HepG2 (cell line): Measurements from ENCODE around the gene IWS1. TPM values are rescaled to one million over a fixed set of nuclear protein-coding genes. Genes with fewer than 3 reads are reported as not detected.
A peak's percentile ranks its signal among the peaks of the same experiment; 100 is the strongest.

ENCODE experiments used
- ATAC-seq: fragments of 200-7000 bp; cut with Tn5 transposase; 3 replicates; pipeline ENCODE4 v1.9.1; 2020; ENCODE audit warnings: mild to moderate bottlenecking, moderate library complexity
- BruUV-seq: library from RNA; stranded (reverse); fragments of 400-500 nt; replicated peaks from 2 replicates; lab custom pipeline; 2021; lab: Mats Ljungman, UMichigan
- CTCF ChIA-PET: fragments of 300-600 bp; formaldehyde crosslinking; extraction: SDS; loops from one replicate; lab custom pipeline; 2021; ENCODE audit warnings: low total read pairs, inconsistent platforms, low intra/inter-chr PET ratio; lab: Yijun Ruan, JAX
- POLR2A ChIA-PET: fragments of 350-600 bp; sonication (Branson Sonifier 250); formaldehyde crosslinking; loops from one replicate; lab custom pipeline; 2020; ENCODE audit warnings: antibody characterized with exemption, inconsistent platforms; lab: Yijun Ruan, JAX
- DNase-seq: peaks from one replicate; pipeline ENCODE4 v3.0.0-alpha.2; 2015; ENCODE audit warnings: low spot score
- FAIRE-seq: peaks from 3 replicates; lab custom pipeline; 2011; peaks lifted over from hg19 to GRCh38; lab: Jason Lieb, UNC
- H2AFZ ChIP-seq: one replicate; pipeline ENCODE4 v1.6.1; 2011; ENCODE audit warnings: low read length, inconsistent platforms
- H3K27ac ChIP-seq: fragments of 300-600 bp; 3 replicates; pipeline ENCODE4 v1.8.0; 2011; ENCODE audit warnings: mixed run types, mild to moderate bottlenecking, mixed read lengths, low read length, inconsistent platforms; ENCODE audit not compliant: insufficient read depth; ENCODE audit errors: extremely low read length
- H3K27me3 ChIP-seq, 2 experiments: fragments of 200-600 bp in 1 of 2; 2 replicates in 1 of 2; 3 replicates in 1 of 2; pipeline versions ENCODE4 v1.6.0 to v1.8.0; 2011; ENCODE audit warnings: low read length in 2 of 2, mild to moderate bottlenecking in 2 of 2, moderate library complexity in 2 of 2, inconsistent platforms in 1 of 2; ENCODE audit not compliant: insufficient read depth in 2 of 2, control insufficient read depth in 1 of 2
- H3K36me3 ChIP-seq, 2 experiments: fragments of 200-600 bp in 1 of 2; replicated peaks in 1 of 2; 2 replicates in 1 of 2; 3 replicates in 1 of 2; pipeline versions ENCODE4 v1.5.1 to v1.8.0; 2011; ENCODE audit warnings: low read length in 2 of 2, inconsistent platforms in 1 of 2; ENCODE audit not compliant: insufficient read depth in 2 of 2, control insufficient read depth in 1 of 2
- H3K4me1 ChIP-seq: 2 replicates; pipeline ENCODE4 v1.5.1; 2012; ENCODE audit warnings: low read length, inconsistent platforms; ENCODE audit not compliant: insufficient read depth
- H3K4me2 ChIP-seq: 2 replicates; pipeline ENCODE4 v1.6.0; 2011; ENCODE audit warnings: low read depth, low read length, inconsistent platforms
- H3K4me3 ChIP-seq, 3 experiments: fragments of 200-600 bp in 1 of 3; sonication (generic), shearing (Covaris generic) in 1 of 3; replicated peaks in 1 of 3; 2 replicates each; pipeline ENCODE4 v1.5.1; 2011 to 2016; ENCODE audit warnings: low read length in 3 of 3, inconsistent platforms in 2 of 3, low read depth in 2 of 3, mild to moderate bottlenecking in 2 of 3, control low read depth in 1 of 3, mixed read lengths in 1 of 3; ENCODE audit not compliant: insufficient read depth in 1 of 3
- H3K79me2 ChIP-seq: one replicate; pipeline ENCODE4 v1.6.1; 2011; ENCODE audit warnings: low read length, inconsistent platforms; ENCODE audit not compliant: insufficient read depth
- H3K9ac ChIP-seq: 2 replicates; pipeline ENCODE4 v1.6.0; 2011; ENCODE audit warnings: mild to moderate bottlenecking, low read depth, low read length, inconsistent platforms; ENCODE audit not compliant: insufficient read depth
- H3K9me3 ChIP-seq: 2 replicates; pipeline ENCODE4 v1.5.1; 2012; ENCODE audit warnings: mild to moderate bottlenecking, low read length
- H4K20me1 ChIP-seq: 2 replicates; pipeline ENCODE4 v1.6.0; 2011; ENCODE audit warnings: inconsistent platforms, mild to moderate bottlenecking, low read length, moderate library complexity; ENCODE audit not compliant: insufficient read depth
- AGO1 ChIP-seq: fragments of 200-400 bp; formaldehyde crosslinking; IDR thresholded peaks from 2 replicates; pipeline ENCODE4 v1.6.1; 2017; ENCODE audit warnings: mild to moderate bottlenecking, low read depth, low read length, moderate library complexity; ENCODE audit not compliant: poor library complexity, severe bottlenecking
- FLYWCH1 ChIP-seq: sonication (generic); formaldehyde crosslinking; IDR thresholded peaks from 2 replicates; pipeline ENCODE4 v1.8.1; 2023; ENCODE audit warnings: mild to moderate bottlenecking, missing genetic modification reagents
- HES4 ChIP-seq: sonication (generic); formaldehyde crosslinking; IDR thresholded peaks from 2 replicates; pipeline ENCODE4 v1.9.0; 2021; ENCODE audit warnings: mild to moderate bottlenecking, missing genetic modification reagents, borderline replicate concordance
- HNRNPUL1 ChIP-seq: fragments of 200-400 bp; formaldehyde crosslinking; IDR thresholded peaks from 2 replicates; pipeline ENCODE4 v1.6.1; 2017; ENCODE audit warnings: low read depth, mild to moderate bottlenecking, low read length, moderate library complexity
- JDP2 ChIP-seq: sonication (generic); formaldehyde crosslinking; IDR thresholded peaks from 2 replicates; pipeline ENCODE4 v1.8.1; 2022; ENCODE audit warnings: missing genetic modification reagents, borderline replicate concordance
- MBNL3 ChIP-seq: fragments of 250-450 bp; sonication (Bioruptor Pico); conservative IDR thresholded peaks from 2 replicates; pipeline ENCODE4 v1.8.0; 2022; ENCODE audit warnings: mild to moderate bottlenecking, inconsistent platforms
- MXI1 ChIP-seq: IDR thresholded peaks from 3 replicates; pipeline ENCODE4 v1.6.1; 2012; ENCODE audit warnings: low read depth, low read length, inconsistent platforms, borderline replicate concordance
- NFKB2 ChIP-seq: sonication (generic); formaldehyde crosslinking; IDR thresholded peaks from 2 replicates; pipeline ENCODE4 v1.4.0; 2020; ENCODE audit warnings: missing genetic modification reagents, borderline replicate concordance
- SP140L ChIP-seq: sonication (generic); formaldehyde crosslinking; IDR thresholded peaks from 2 replicates; pipeline ENCODE4 v1.4.0; 2020; ENCODE audit warnings: missing genetic modification reagents, borderline replicate concordance
- TCF7L2 ChIP-seq: IDR thresholded peaks from 2 replicates; pipeline ENCODE4 v1.6.1; 2011; ENCODE audit warnings: mild to moderate bottlenecking, low read depth, low read length, moderate library complexity
- THAP11 ChIP-seq: IDR thresholded peaks from 2 replicates; pipeline ENCODE4 v1.6.1; 2016; ENCODE audit warnings: missing biosample characterization, missing genetic modification reagents
- ZBTB26 ChIP-seq: IDR thresholded peaks from 2 replicates; pipeline ENCODE4 v1.6.1; 2016; ENCODE audit warnings: missing compliant biosample characterization, missing genetic modification reagents, borderline replicate concordance
- ZHX1 ChIP-seq: sonication (generic); formaldehyde crosslinking; IDR thresholded peaks from 2 replicates; pipeline ENCODE4 v1.8.1; 2022; ENCODE audit warnings: low read depth, mild to moderate bottlenecking, missing genetic modification reagents
- ZNF431 ChIP-seq: sonication (generic); formaldehyde crosslinking; IDR thresholded peaks from 2 replicates; pipeline ENCODE4 v1.9.0; 2022; ENCODE audit warnings: missing genetic modification reagents, low read depth, mild to moderate bottlenecking, borderline replicate concordance
- ZNF546 ChIP-seq: sonication (generic); formaldehyde crosslinking; conservative IDR thresholded peaks from 2 replicates; pipeline ENCODE4 v1.8.1; 2023; ENCODE audit warnings: mild to moderate bottlenecking, missing genetic modification reagents
- ZNF549 ChIP-seq: sonication (generic); formaldehyde crosslinking; IDR thresholded peaks from 2 replicates; pipeline ENCODE4 v1.5.0; 2020; ENCODE audit warnings: missing genetic modification reagents
- ZNF672 ChIP-seq: sonication (generic); formaldehyde crosslinking; IDR thresholded peaks from 2 replicates; pipeline ENCODE4 v1.8.1; 2022; ENCODE audit warnings: missing genetic modification reagents
- ZNF704 ChIP-seq: sonication (generic); formaldehyde crosslinking; IDR thresholded peaks from 2 replicates; pipeline ENCODE4 v1.8.1; 2023; ENCODE audit warnings: mild to moderate bottlenecking, inconsistent platforms, moderate library complexity, missing genetic modification reagents, borderline replicate concordance
- WGBS: methylation state at CpG from one replicate; pipeline ENCODE4 v1.1.6; 2017; ENCODE audit warnings: low lambda C conversion rate; 5-methylcytosine and 5-hydroxymethylcytosine counted together
- in situ Hi-C: cut with HindIII; loops from 2 replicates; pipeline ENCODE4 v1.10.0; 2017; ENCODE audit warnings: low pct_unique_long_range_greater_than_20kb; ENCODE audit not compliant: extremely low pct_ligation_motif_present
- intact Hi-C: fragments of 100-400 bp; cut with micrococcal nuclease; formaldehyde crosslinking; loops from one replicate; pipeline ENCODE4 v1.10.0; 2022; ENCODE audit not compliant: unreplicated experiment
- polyA plus RNA-seq, 8 experiments: library from polyadenylated mRNA; depleted of rRNA in 3 of 8; stranded (reverse) in 7 of 8; unstranded in 1 of 8; fragments of >200 nt; fragmentation: Illumina TruSeq in 4 of 8; extraction: Trizol in 4 of 8; gene quantifications; 2 replicates each; pipeline versions ENCODE4 v1.2.1 to v1.2.3, GENCODE V29; 2011 to 2016; ENCODE audit warnings: low read depth in 4 of 8, missing spikeins in 1 of 8, mixed read lengths in 1 of 8; ENCODE audit not compliant: insufficient read depth in 1 of 8
- total RNA-seq, 5 experiments: library from RNA; depleted of rRNA; stranded (reverse); fragments of >200 nt; fragmentation: Illumina TruSeq; extraction: Trizol; gene quantifications; 2 replicates each; pipeline ENCODE4 v1.2.3, GENCODE V29; 2016; ENCODE audit warnings: low read depth in 1 of 5

The IWS1 gene
- total and polyA plus RNA-seq, 2 of the 13 experiments (the other 11 are each of a cell fraction or from before 2014, with no cell fraction given), result 28.9 to 62.3 TPM

- in situ Hi-C loops, result loop anchor here (5.0 kb wide), 1 partner anchor 126 kb away; no protein-coding TSS in a partner anchor
- BruUV-seq, result no TSS peak
- Histone ChIP-seq H3K9ac (peak overlapping the region; percentile 64), H3K27me3 (no peaks in the 10 kb centered on the region), H3K4me3 (peak overlapping the region in 2 of 3 experiments; percentile 27 to 38; a peak in 4 of 6 replicates), H3K4me2 (peak overlapping the region; percentile 71), H2AFZ (peak overlapping the region; percentile 60), H3K4me1 (peaks cover 83% of the 10 kb centered on the region), H3K9me3 (no peaks in the 10 kb centered on the region), H4K20me1 (no peaks in the 10 kb centered on the region), H3K27ac (peak overlapping the region; percentile 93), H3K36me3 (no peaks in the 10 kb centered on the region), H3K79me2 (peaks cover 14% of the 10 kb centered on the region)
- CTCF ChIA-PET, result interaction anchor here (0.9 to 2.8 kb wide), 8 partner anchors 16 to 257 kb away, joined by 3 to 33 read pairs (median 6); partner anchors contain the start of gene PROC
- ATAC-seq (peak; percentile 88), FAIRE-seq (peak; percentile 15), DNase-seq (peak; percentile 85)
- POLR2A ChIA-PET, result interaction anchor here (0.8 to 5.9 kb wide), 22 partner anchors 12 to 257 kb away, joined by 3 to 74 read pairs (median 8); partner anchors contain the start of genes ERCC3, IWS1 and PROC
- intact Hi-C loops, result loop anchor here (1.0 kb wide), 6 partner anchors 15 to 129 kb away; partner anchors contain the start of genes MAP3K2 and PROC
- WGBS, result 26% methylated on average over 8 of the region's 8 CpGs
- TF ChIP-seq JDP2 (CRISPR knock-in tag) (no peak), ZNF672 (CRISPR knock-in tag) (no peak), ZNF549 (CRISPR knock-in tag) (no peak), TCF7L2 (no peak), MXI1 (peak; percentile 49; the same call in 1 of the 3 replicates), AGO1 (no peak), SP140L (CRISPR knock-in tag) (0 out of 2 replicates have a peak, but pooled peaks have one; percentile 31), NFKB2 (CRISPR knock-in tag) (no peak; the same call in 1 of the 2 replicates), ZNF431 (CRISPR knock-in tag) (no peak), MBNL3 (CRISPR knock-in tag) (peak; percentile 50; the same call in 1 of the 2 replicates), FLYWCH1 (CRISPR knock-in tag) (no peak), ZHX1 (CRISPR knock-in tag) (peak; percentile 63; the same call in 1 of the 2 replicates), HNRNPUL1 (no peak), ZNF704 (CRISPR knock-in tag) (no peak), ZNF546 (0 out of 2 replicates have a peak, but pooled peaks have one; percentile 63), HES4 (CRISPR knock-in tag) (no peak), THAP11 (CRISPR knock-in tag) (peak; percentile 33; the same call in 1 of the 2 replicates), ZBTB26 (CRISPR knock-in tag) (no peak)
Observed at GRCh38 chr2:127453392-127454171, 72.7 kb downstream of the IWS1 start.
